ENCODE results near the gene WDR37. TPM values are rescaled to one million over a fixed set of nuclear protein-coding genes. Genes with fewer than 3 reads are reported as not detected.
A peak's percentile ranks its signal among the peaks of the same experiment; 100 is the strongest.
"Not testable (repeated sequence)": the region's sequence is repeated elsewhere in the genome, so short reads cannot be mapped to it uniquely, and the experiment has no call there.

The WDR37 gene
- total RNA-seq, 2 donors from 2014 or later: 18.6 to 18.7 TPM

- no peak overlapping the region for H3K9ac ChIP-seq (ENCODE audit: low read depth in 2 of 2, low read length in 2 of 2)
- no peaks in the 10 kb centered on the region for H3K9me3 ChIP-seq
- peak; percentile 6 for DNase-seq
- H3K4me1 ChIP-seq: no peaks in the 10 kb centered on the region
- H3K36me3 ChIP-seq: no peaks in the 10 kb centered on the region
- H3K4me3 ChIP-seq: no peak overlapping the region
- intact Hi-C loops (cut with DNase I): no loop called here
- no peak overlapping the region for H3K27ac ChIP-seq
- TF ChIP-seq CTCF (IDR thresholded peaks at IDR 0.05): no peak
- H3K27me3 ChIP-seq: no peaks in the 10 kb centered on the region
Observed at GRCh38 chr10:1156616-1156886, 100.4 kb downstream of the WDR37 start.

- Histone ChIP-seq H3K36me3 (no peaks in the 10 kb centered on the region), H3K4me3 (no peak overlapping the region), H3K27me3 (no peaks in the 10 kb centered on the region), H3K27ac (no peak overlapping the region), H3K4me1 (no peaks in the 10 kb centered on the region), H3K9ac (ENCODE audit: low read depth in 2 of 2, low read length in 2 of 2) (no peak overlapping the region), H3K9me3 (no peaks in the 10 kb centered on the region)
- intact Hi-C loops (cut with DNase I): no loop called here
- peak; percentile 6 for DNase-seq
- no peak for TF ChIP-seq CTCF (IDR thresholded peaks at IDR 0.05)
Observed at GRCh38 chr10:1156921-1157614, 100.9 kb downstream of the WDR37 start.

GRCh38 chr10:1157615-1157933, 101.4 kb downstream of the WDR37 start:
- H3K27me3 ChIP-seq: no peaks in the 10 kb centered on the region
- no peak for TF ChIP-seq CTCF (IDR thresholded peaks at IDR 0.05)
- no peaks in the 10 kb centered on the region for H3K4me1 ChIP-seq
- intact Hi-C loops (cut with DNase I): no loop called here
- no peak overlapping the region for H3K4me3 ChIP-seq
- no peaks in the 10 kb centered on the region for H3K36me3 ChIP-seq
- no peak overlapping the region for H3K9ac ChIP-seq (ENCODE audit: low read depth in 2 of 2, low read length in 2 of 2)
- no peaks in the 10 kb centered on the region for H3K9me3 ChIP-seq
- no peak for DNase-seq
- H3K27ac ChIP-seq: no peak overlapping the region

- no peak for DNase-seq
- Histone ChIP-seq H3K4me3 (no peak overlapping the region), H3K36me3 (no peaks in the 10 kb centered on the region), H3K27ac (no peak overlapping the region), H3K4me1 (no peaks in the 10 kb centered on the region), H3K9me3 (no peaks in the 10 kb centered on the region), H3K27me3 (no peaks in the 10 kb centered on the region), H3K9ac (ENCODE audit: low read depth in 2 of 2, low read length in 2 of 2) (no peak overlapping the region)
- TF ChIP-seq CTCF (IDR thresholded peaks at IDR 0.05): no peak
- intact Hi-C loops (cut with DNase I): no loop called here
Observed at GRCh38 chr10:1158066-1158465, 101.9 kb downstream of the WDR37 start.

GRCh38 chr10:1158536-1158935, 102.4 kb downstream of the WDR37 start:
- not testable (repeated sequence) for DNase-seq

GRCh38 chr10:1159131-1160061, 103.2 kb downstream of the WDR37 start:
- Histone ChIP-seq H3K9ac (ENCODE audit: low read depth in 2 of 2, low read length in 2 of 2) (no peak overlapping the region), H3K27me3 (no peaks in the 10 kb centered on the region), H3K4me3 (no peak overlapping the region), H3K4me1 (no peaks in the 10 kb centered on the region), H3K27ac (no peak overlapping the region), H3K36me3 (no peaks in the 10 kb centered on the region), H3K9me3 (no peaks in the 10 kb centered on the region)
- intact Hi-C loops (cut with DNase I): no loop called here
- no peak for TF ChIP-seq CTCF (IDR thresholded peaks at IDR 0.05)
- no peak for DNase-seq

More at GRCh38 chr10:1158536-1158935, 102.4 kb downstream of the WDR37 start:
- H3K27ac ChIP-seq; H3K36me3 ChIP-seq; H3K4me3 ChIP-seq; intact Hi-C loops (cut with DNase I); H3K4me1 ChIP-seq; H3K27me3 ChIP-seq; H3K9ac ChIP-seq (ENCODE audit: low read depth in 2 of 2, low read length in 2 of 2); H3K9me3 ChIP-seq: not testable (repeated sequence)
